Stimulated activated CD4-positive, alpha-beta T cell treated with anti-CD3 and anti-CD28 coated beads, Interleukin-2, amount 100 ng/mL, for 24 hours (primary cell): ENCODE data around the gene GTF3C1.
A peak's percentile ranks its signal among the peaks of the same experiment; 100 is the strongest.
"Not testable (repeated sequence)": the region's sequence is repeated elsewhere in the genome, so short reads cannot be mapped to it uniquely, and the experiment has no call there.

Source experiments
- DNase-seq, 2 donors: peaks; one replicate each; pipeline ENCODE4 v3.0.0-alpha.2; 2020

The GTF3C1 gene

GRCh38 chr16:27437946-27438345, 111.8 kb downstream of the GTF3C1 start:
- peak in 1 of 2 donors; percentile 6 for DNase-seq

- DNase-seq, result peak in 1 of 2 donors; percentile 13
Measured at GRCh38 chr16:27436921-27437650, 112.6 kb downstream of the GTF3C1 start.

DNA sequence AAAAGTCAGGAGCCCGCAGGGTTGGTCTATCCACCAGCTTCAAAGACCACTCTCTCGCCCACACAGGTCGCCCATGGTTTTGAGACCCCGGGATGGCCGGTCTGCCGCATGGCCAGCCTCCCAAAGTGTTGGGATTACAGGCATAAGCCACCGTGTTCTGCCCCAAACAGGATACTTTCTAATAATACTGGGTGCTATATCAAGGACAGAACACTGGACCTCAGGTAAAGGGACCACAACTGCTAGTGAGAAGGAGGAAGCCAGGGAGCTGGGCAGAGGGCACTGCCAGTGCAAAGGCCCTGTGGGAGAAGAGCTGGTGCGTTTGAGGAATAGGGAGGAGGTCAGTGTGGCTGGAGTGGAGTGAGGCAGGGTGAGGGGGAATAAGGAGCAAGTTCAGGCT, 113.6 kb downstream of the GTF3C1 start:
- DNase-seq, result peak in 1 of 2 donors; percentile 8

DNA sequence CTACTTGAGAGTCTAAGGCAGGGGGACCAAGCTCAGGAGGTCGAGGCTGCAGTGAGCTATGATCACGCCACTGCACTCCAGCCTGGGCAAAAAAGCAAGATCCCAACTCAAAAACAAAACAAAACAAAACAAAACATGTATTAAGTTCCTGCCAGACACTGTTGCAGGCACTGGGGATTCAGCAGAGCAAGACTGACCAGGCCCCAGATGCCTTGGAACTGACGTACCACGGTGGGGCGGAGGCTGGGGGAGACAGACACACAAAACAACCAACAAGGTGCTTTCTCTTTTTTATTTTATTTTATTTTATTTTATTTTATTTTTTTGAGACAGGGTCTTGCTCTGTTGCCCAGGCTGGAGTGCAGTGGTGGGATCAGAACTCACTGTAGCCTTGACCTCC, 114.6 kb downstream of the GTF3C1 start:
- DNase-seq, result not testable (repeated sequence)

DNA sequence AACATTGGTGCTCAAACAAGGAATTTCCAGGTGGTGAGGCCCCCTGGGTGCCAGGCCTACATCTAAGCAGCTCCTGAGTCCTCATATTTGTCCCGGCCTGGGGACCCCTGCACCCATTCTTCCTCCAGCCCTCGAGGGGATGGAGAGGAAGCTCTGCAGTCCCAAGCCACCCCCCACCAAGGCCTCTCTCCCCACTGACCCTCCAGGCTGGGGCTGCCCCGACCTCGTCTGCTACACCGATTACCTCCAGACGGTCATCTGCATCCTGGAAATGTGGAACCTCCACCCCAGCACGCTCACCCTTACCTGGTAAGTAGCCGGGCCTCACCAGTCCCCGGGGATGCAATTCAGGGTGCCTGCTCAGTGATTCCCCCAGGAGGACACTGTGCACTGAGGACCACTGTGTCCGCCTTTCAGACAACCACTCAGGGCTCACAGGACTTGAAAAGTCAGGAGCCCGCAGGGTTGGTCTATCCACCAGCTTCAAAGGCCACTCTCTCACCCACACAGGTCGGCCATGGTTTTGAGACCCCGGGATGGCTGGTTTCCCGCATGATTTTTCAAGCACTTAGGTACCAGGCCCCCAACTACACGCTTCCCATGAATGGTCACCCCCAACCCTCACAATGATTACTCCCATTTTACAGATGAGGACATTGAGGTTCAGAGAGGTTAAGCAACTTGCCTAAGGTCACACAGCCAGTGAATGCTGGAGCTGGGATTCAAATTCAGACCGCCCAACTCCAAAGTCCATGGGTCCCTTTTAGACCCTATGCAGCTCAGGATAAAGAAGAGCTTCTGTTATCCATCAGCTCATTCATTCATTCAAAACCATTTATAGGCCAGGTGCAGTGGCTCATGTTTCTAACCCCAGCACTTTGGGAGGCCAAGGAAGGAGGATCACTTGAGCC, 115.3 kb downstream of the GTF3C1 start:
- peak in 1 of 2 donors; percentile 9 for DNase-seq

DNA sequence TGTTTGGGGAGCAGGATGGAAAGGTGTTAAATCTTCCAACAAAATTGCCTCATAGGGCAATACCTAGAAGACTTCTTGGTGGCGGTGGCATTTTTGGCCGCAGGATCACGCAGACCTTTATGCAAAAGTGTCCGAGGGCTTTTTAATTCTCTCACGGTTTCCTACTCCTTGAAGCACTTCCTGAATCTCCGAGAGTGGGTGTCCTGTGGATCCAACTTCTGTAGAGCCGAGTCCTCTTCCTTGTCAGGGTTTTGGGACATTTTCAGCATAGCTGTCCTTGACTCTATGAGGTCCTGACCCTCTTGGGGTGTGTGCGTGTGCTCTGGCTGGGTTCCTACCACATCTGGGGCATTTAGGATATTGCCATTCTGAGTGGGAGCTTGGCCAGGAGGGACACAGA, 116.1 kb downstream of the GTF3C1 start:
- DNase-seq, result no peak

- DNase-seq, result not testable (repeated sequence)
Measured at GRCh38 chr16:27433191-27433590, 116.5 kb downstream of the GTF3C1 start.

- no peak for DNase-seq
Measured at GRCh38 chr16:27432558-27432957, 117.2 kb downstream of the GTF3C1 start.

GRCh38 chr16:27431773-27432532, 117.8 kb downstream of the GTF3C1 start:
- DNase-seq, result peak in 1 of 2 donors; percentile 15

DNA sequence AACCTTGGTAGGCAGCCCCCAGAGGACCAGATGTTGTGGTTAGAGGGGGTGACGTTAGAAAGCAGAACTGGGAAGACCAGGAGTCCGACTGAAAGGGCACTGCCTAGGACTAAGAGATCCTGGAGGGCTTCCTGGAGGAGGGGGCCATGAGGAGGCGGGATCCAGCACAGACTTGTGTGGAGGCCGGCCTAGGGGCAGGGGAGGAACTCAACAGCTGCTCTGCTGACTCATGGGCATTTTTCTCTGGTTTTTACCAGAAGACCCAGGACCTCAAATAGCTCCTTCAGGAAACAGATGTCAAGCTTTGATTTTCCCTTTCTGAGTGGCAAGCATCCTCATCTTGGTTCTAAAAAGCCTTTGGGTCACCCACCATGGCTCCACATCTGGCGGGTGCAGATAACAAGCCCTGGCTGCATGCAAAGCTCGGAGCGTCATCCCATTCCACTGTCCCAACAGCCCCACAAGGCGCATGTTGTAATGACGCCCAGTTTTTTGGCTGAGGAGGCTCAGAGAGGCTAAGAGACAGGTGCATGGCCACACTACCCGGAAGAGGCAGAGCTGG, 118.7 kb downstream of the GTF3C1 start:
- DNase-seq, result peak in 1 of 2 donors; percentile 17

GRCh38 chr16:27430512-27430911, 119.2 kb downstream of the GTF3C1 start:
- peak in 1 of 2 donors; percentile 9 for DNase-seq

DNA sequence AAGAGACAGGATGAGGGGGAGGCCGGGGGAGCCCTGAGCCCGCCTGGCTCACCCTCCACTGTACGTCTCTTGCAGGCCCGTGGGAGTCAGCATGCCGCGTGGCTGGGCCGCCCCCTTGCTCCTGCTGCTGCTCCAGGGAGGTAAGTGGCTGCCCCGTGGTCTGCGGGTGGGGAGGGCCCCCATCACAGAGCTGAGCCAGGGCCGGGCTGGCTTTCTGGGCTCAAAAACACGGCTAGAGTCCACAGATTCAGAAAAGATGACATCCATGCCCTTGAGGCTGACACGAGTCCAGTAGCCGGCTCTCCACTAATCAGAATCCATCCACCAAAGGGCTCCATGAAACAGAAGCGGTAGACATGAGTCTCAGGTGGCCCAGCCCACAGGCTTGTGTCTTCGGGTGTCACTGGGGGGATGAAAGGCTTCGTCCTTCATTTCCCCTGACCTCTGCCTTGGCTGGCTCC, 119.7 kb downstream of the GTF3C1 start:
- DNase-seq, result peak in 1 of 2 donors; percentile 9

DNA sequence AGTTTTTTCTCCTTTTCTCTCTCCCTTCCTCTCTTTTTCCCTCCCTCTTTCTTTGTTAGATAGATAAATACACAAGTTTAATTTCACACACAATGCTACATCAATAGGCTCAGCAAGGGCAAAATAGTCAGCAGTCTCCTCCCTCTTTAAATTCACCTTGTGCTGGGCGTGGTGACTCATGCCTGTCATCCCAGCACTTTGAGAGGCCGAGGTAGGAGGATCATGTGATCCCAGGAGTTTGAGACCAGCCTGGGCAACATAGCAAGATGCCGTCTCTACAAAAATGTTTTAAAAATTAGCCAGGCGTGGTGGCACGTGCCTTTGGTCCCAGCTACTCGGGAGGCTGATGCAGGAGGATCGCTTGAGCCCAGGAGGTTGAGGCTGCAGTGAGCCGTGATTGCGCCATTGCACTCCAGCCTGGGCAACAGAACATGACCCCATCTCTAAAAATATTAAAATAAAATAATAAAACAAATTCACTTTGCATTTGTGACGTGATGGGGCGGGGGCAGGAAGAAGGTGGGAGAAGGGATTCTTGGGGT, 120.3 kb downstream of the GTF3C1 start:
- DNase-seq, result no peak

GRCh38 chr16:27428026-27428785, 121.5 kb downstream of the GTF3C1 start:
- DNase-seq, result peak in 1 of 2 donors; percentile 15

DNA sequence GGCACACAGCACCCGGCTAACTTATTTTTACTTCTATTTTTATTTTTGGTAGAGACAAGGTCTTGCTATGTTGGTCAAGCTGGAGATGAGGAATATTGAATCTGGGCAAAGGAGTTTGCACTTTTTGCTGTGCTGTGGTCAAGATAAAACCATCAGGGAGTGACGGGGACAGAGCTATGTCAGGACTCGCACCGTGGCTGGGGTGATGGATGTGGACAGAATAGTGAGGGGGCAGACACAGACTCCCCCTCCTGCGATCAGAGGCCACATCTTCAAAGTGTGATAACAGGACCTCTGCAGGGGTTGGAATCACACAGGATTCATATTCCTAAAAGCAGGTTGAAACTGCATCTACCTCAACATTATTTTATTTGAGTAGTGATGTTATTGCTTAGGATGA, 122.2 kb downstream of the GTF3C1 start:
- DNase-seq, result peak in 1 of 2 donors; percentile 10

GRCh38 chr16:27426423-27427408, 123.0 kb downstream of the GTF3C1 start:
- peak; percentile 70 to 75 for DNase-seq

DNA sequence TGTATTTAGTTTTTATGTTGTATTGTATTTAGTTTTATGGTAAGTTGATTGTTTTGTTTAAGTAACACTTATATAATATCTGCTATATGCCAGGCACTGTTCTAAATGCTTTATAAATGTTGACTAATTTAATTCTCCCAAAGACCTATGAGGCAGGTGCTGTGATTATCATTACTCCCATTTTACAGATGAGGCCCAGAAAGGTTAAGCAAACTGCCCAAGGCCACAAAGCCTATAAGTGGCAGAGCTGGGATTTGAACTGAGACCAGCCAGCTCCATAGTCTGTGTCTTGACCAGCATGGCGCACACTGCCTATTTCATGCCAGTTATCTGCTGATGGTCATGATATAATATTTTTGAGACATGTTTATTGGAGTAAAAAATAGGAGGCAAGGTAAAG, 123.8 kb downstream of the GTF3C1 start:
- DNase-seq, result no peak

DNA sequence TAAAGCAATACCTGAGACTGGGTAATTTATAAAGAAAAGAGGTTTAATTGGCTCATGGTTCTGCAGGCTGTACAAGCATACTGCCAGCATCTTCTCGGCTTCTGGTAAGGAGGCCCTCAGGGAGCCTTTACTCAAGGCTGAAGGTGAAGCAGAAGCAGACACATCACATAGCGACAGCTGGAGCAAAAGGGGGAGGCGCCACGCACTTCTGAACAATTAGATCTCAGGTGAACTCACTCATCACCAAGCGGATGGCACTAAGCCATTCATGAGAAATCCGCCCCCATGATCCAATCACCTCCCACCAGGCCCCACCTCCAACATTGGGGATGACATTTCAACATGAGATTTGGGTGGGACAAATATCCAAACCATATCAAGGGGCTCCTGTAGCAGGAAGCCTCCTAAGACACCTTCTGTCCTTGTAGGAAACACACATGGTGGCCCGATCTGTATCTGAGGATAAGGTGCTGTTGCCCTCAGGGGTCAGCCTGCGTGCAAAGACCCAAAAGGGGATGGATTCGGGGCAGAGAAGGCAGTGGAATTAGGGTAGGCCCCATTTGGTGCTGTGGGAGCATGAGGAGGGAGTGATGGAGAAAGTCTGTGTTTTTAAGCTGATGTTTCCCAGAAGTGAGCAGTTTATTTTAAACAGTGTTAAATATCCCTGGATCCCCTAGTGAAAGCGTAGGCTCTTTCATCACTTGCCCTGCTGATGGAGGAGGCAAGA, 124.8 kb downstream of the GTF3C1 start:
- peak in 1 of 2 donors; percentile 14 for DNase-seq

- DNase-seq, result no peak
Measured at GRCh38 chr16:27421961-27422740, 127.6 kb downstream of the GTF3C1 start.
